Endothelial cell of umbilical vein (primary cell): Measurements from ENCODE around the gene RASL12.

Experiments
- CTCF ChIP-seq, 2 donors: IDR thresholded peaks; 1 replicate in 1 of 2; 2 replicates in 1 of 2; pipeline ENCODE4 v1.5.1; 2011; ENCODE audit warnings: low read length in 2 of 2, mild to moderate bottlenecking in 2 of 2, moderate library complexity in 2 of 2, control low read depth in 1 of 2, inconsistent platforms in 1 of 2, low read depth in 1 of 2; ENCODE audit not compliant: insufficient read depth in 1 of 2; ENCODE audit errors: extremely low read depth in 1 of 2
- TF ChIP-seq, protein P1 (sequence below): IDR thresholded peaks from 2 replicates; pipeline ENCODE4 v1.6.1; 2011; ENCODE audit not compliant: insufficient read depth, insufficient read length

- TF ChIP-seq CTCF (IDR thresholded peaks at IDR 0.05; ENCODE audit: extremely low read depth in 1 of 2, insufficient read depth in 1 of 2, low read depth in 1 of 2, low read length in 2 of 2), result no peak
- TF ChIP-seq, protein P1, sequence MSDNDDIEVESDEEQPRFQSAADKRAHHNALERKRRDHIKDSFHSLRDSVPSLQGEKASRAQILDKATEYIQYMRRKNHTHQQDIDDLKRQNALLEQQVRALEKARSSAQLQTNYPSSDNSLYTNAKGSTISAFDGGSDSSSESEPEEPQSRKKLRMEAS, result no peak
Measured at GRCh38 chr15:65084500-65085206, 16.9 kb upstream of the RASL12 start.
